GM12878 (cell line): ENCODE data around the gene NACA.

ENCODE experiments used
- CTCF ChIP-seq, 3 experiments: IDR thresholded peaks in 2 of 3; conservative IDR thresholded peaks in 1 of 3; 2 replicates each; pipeline ENCODE4 v1.5.1; 2011; ENCODE audit warnings: low read depth in 3 of 3, low read length in 3 of 3, mild to moderate bottlenecking in 3 of 3, control low read depth in 2 of 3, moderate library complexity in 2 of 3, inconsistent platforms in 1 of 3, mixed read lengths in 1 of 3; ENCODE audit not compliant: control insufficient read depth in 2 of 3, insufficient read depth in 1 of 3; ENCODE audit errors: extremely low read depth in 1 of 3
- RAD21 ChIP-seq: IDR thresholded peaks from 2 replicates; pipeline ENCODE4 v1.6.1; 2011; ENCODE audit warnings: mild to moderate bottlenecking, low read depth, low read length, moderate library complexity; ENCODE audit not compliant: insufficient read depth

GRCh38 chr12:56695327-56696101 is 29.6 kb downstream of the NACA start:
- TF ChIP-seq RAD21, result no peak
- no peak for TF ChIP-seq CTCF (IDR thresholded peaks at IDR 0.05 in 2 of 3, conservative IDR thresholded peaks at IDR 0.05 in 1 of 3; ENCODE audit: control insufficient read depth in 2 of 3, extremely low read depth in 1 of 3, insufficient read depth in 1 of 3, low read depth in 3 of 3, low read length in 3 of 3)
